Neural cell (in vitro differentiated cells): ENCODE measurements around the gene PTPN3. TPM values are rescaled to one million over a fixed set of nuclear protein-coding genes. Genes with fewer than 3 reads are reported as not detected.

Source experiments
- H2AFZ ChIP-seq: fragments of 200-600, 300-800 bp; sonication (generic), shearing (Covaris generic); 2 replicates; pipeline ENCODE4 v1.6.0; 2014; ENCODE audit warnings: low read depth, mild to moderate bottlenecking, antibody characterized with exemption, low read length, moderate library complexity
- H3F3A ChIP-seq: fragments of 200-600 bp; shearing (Covaris generic); 2 replicates; pipeline ENCODE4 v1.6.1; 2016; ENCODE audit warnings: mild to moderate bottlenecking, moderate library complexity, mixed read lengths, antibody characterized with exemption, low read length; ENCODE audit not compliant: insufficient read depth, poor library complexity, severe bottlenecking
- H3K27ac ChIP-seq: fragments of 200-600, 300-800 bp; sonication (generic), shearing (Covaris generic); 2 replicates; pipeline ENCODE4 v1.5.1; 2014; ENCODE audit warnings: mild to moderate bottlenecking, low read length, moderate library complexity
- H3K27me3 ChIP-seq: fragments of 300-800, 200-600 bp; sonication (generic), shearing (Covaris generic); 2 replicates; pipeline ENCODE4 v1.6.0; 2014; ENCODE audit warnings: mild to moderate bottlenecking, low read depth, low read length, moderate library complexity; ENCODE audit not compliant: insufficient read depth
- H3K36me3 ChIP-seq: fragments of 300-800, 200-600 bp; sonication (generic), shearing (Covaris generic); 2 replicates; pipeline ENCODE4 v1.5.1; 2014; ENCODE audit warnings: mild to moderate bottlenecking, antibody characterized with exemption, low read length, moderate library complexity; ENCODE audit not compliant: insufficient read depth
- H3K4me2 ChIP-seq: fragments of 300-800, 200-600 bp; sonication (generic), shearing (Covaris generic); 2 replicates; pipeline ENCODE4 v1.6.0; 2014; ENCODE audit warnings: mild to moderate bottlenecking, low read length
- H3K4me3 ChIP-seq: fragments of 300-800, 200-600 bp; sonication (generic), shearing (Covaris generic); 2 replicates; pipeline ENCODE4 v1.5.1; 2014; ENCODE audit warnings: mild to moderate bottlenecking, low read length, moderate library complexity
- H3K79me2 ChIP-seq: fragments of 200-600 bp; shearing (Covaris generic); replicated peaks from 2 replicates; pipeline ENCODE4 v1.6.0; 2014; ENCODE audit warnings: mild to moderate bottlenecking, low read length, moderate library complexity; ENCODE audit not compliant: insufficient read depth
- H3K9ac ChIP-seq: fragments of 300-800, 200-600 bp; sonication (generic), shearing (Covaris generic); 2 replicates; pipeline ENCODE4 v1.6.1; 2016; ENCODE audit warnings: mild to moderate bottlenecking, low read length, mixed read lengths
- H3K9me2 ChIP-seq: fragments of 200-600 bp; shearing (Covaris generic); 2 replicates; pipeline ENCODE4 v1.6.1; 2016; ENCODE audit warnings: mild to moderate bottlenecking, low read length, mixed read lengths; ENCODE audit not compliant: insufficient read depth
- H3K9me3 ChIP-seq: fragments of 200-600, 300-800 bp; sonication (generic), shearing (Covaris generic); 2 replicates; pipeline ENCODE4 v1.6.1; 2016; ENCODE audit warnings: mild to moderate bottlenecking, mixed run types, low read length, moderate library complexity, mixed read lengths
- H4K20me1 ChIP-seq: fragments of 200-600 bp; shearing (Covaris generic); 2 replicates; pipeline ENCODE4 v1.6.1; 2016; ENCODE audit warnings: mild to moderate bottlenecking, mixed run types; ENCODE audit not compliant: insufficient read depth
- EP300 ChIP-seq: fragments of 450-650 bp; conservative IDR thresholded peaks from 2 replicates; pipeline ENCODE4 v1.6.1; 2014; ENCODE audit warnings: antibody characterized with exemption, mild to moderate bottlenecking, moderate library complexity; ENCODE audit not compliant: poor library complexity, severe bottlenecking
- EZH2 ChIP-seq: fragments of 200-600, 300-800 bp; shearing (Covaris generic), sonication (generic); IDR thresholded peaks from 2 replicates; pipeline ENCODE4 v1.6.1; 2014; ENCODE audit warnings: antibody characterized with exemption, low read length, borderline replicate concordance, mild to moderate bottlenecking; ENCODE audit not compliant: insufficient read depth, poor library complexity, severe bottlenecking
- MXI1 ChIP-seq: fragments of 450-650 bp; conservative IDR thresholded peaks from 2 replicates; pipeline ENCODE4 v1.6.1; 2014; ENCODE audit warnings: antibody characterized with exemption, mild to moderate bottlenecking; ENCODE audit not compliant: poor library complexity, severe bottlenecking
- POLR2AphosphoS5 ChIP-seq: IDR thresholded peaks from 2 replicates; pipeline ENCODE4 v1.6.1; 2012
- RAD21 ChIP-seq: fragments of 450-650 bp; conservative IDR thresholded peaks from 2 replicates; pipeline ENCODE4 v1.6.1; 2014; ENCODE audit warnings: antibody characterized with exemption, mild to moderate bottlenecking, moderate library complexity
- REST ChIP-seq: IDR thresholded peaks from 2 replicates; pipeline ENCODE4 v1.6.1; 2012; ENCODE audit warnings: borderline replicate concordance
- SMC3 ChIP-seq: fragments of 450-650 bp; conservative IDR thresholded peaks from 2 replicates; pipeline ENCODE4 v1.6.1; 2014; ENCODE audit warnings: antibody characterized with exemption, mild to moderate bottlenecking, moderate library complexity; ENCODE audit not compliant: poor library complexity
- TAF1 ChIP-seq: IDR thresholded peaks from 2 replicates; pipeline ENCODE4 v1.6.1; 2012; ENCODE audit warnings: low read depth
- polyA plus RNA-seq: library from polyadenylated mRNA; depleted of rRNA; stranded (reverse); fragments of >200 nt; gene quantifications from 2 replicates; pipeline ENCODE4 v1.2.3, GENCODE V29; 2014
- TF ChIP-seq, protein P1 (sequence below): fragments of 450-650 bp; IDR thresholded peaks from 2 replicates; pipeline ENCODE4 v1.5.1; 2014; ENCODE audit warnings: antibody characterized with exemption, mild to moderate bottlenecking, moderate library complexity; ENCODE audit not compliant: poor library complexity, severe bottlenecking

The PTPN3 gene
- polyA plus RNA-seq, 1 donor from 2014 or later = 3.8 TPM

GRCh38 chr9:109417585-109418544 is 80.2 kb downstream of the PTPN3 start:
- Histone ChIP-seq H2AFZ (no peak overlapping the region), H3K27me3 (no peaks in the 10 kb centered on the region), H3F3A (no peaks in the 10 kb centered on the region), H3K9me3 (no peaks in the 10 kb centered on the region), H3K36me3 (no peaks in the 10 kb centered on the region), H3K79me2 (no peaks in the 10 kb centered on the region), H3K9me2 (no peaks in the 10 kb centered on the region), H3K4me3 (no peak overlapping the region), H3K27ac (no peak overlapping the region), H4K20me1 (no peaks in the 10 kb centered on the region), H3K4me2 (no peak overlapping the region), H3K9ac (no peak overlapping the region)
- TF ChIP-seq EP300 (no peak), RAD21 (no peak), SMC3 (no peak), MXI1 (no peak), POLR2AphosphoS5 (no peak), REST (no peak), EZH2 (no peak)
- TF ChIP-seq, protein P1, sequence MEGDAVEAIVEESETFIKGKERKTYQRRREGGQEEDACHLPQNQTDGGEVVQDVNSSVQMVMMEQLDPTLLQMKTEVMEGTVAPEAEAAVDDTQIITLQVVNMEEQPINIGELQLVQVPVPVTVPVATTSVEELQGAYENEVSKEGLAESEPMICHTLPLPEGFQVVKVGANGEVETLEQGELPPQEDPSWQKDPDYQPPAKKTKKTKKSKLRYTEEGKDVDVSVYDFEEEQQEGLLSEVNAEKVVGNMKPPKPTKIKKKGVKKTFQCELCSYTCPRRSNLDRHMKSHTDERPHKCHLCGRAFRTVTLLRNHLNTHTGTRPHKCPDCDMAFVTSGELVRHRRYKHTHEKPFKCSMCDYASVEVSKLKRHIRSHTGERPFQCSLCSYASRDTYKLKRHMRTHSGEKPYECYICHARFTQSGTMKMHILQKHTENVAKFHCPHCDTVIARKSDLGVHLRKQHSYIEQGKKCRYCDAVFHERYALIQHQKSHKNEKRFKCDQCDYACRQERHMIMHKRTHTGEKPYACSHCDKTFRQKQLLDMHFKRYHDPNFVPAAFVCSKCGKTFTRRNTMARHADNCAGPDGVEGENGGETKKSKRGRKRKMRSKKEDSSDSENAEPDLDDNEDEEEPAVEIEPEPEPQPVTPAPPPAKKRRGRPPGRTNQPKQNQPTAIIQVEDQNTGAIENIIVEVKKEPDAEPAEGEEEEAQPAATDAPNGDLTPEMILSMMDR = no peak

- H3K27me3 ChIP-seq = no peaks in the 10 kb centered on the region
- H3K9me2 ChIP-seq = no peaks in the 10 kb centered on the region
- H3K4me2 ChIP-seq = no peak overlapping the region
- H2AFZ ChIP-seq = no peak overlapping the region
- no peaks in the 10 kb centered on the region for H3K79me2 ChIP-seq
- no peak overlapping the region for H3K9ac ChIP-seq
- no peaks in the 10 kb centered on the region for H3K36me3 ChIP-seq
- no peaks in the 10 kb centered on the region for H3F3A ChIP-seq
- H4K20me1 ChIP-seq = no peaks in the 10 kb centered on the region
- H3K9me3 ChIP-seq = no peaks in the 10 kb centered on the region
- no peak overlapping the region for H3K27ac ChIP-seq
- TF ChIP-seq, protein P1 = no peak
- no peak for TF ChIP-seq RAD21
- TF ChIP-seq MXI1 = no peak
- no peak for TF ChIP-seq POLR2AphosphoS5
- TF ChIP-seq EP300 = no peak
- TF ChIP-seq TAF1 = no peak
- TF ChIP-seq SMC3 = no peak
- TF ChIP-seq EZH2 = no peak
- no peak for TF ChIP-seq REST
- no peak overlapping the region for H3K4me3 ChIP-seq
Measured at GRCh38 chr9:109417054-109417453, 81.1 kb downstream of the PTPN3 start.
